ENCODE results near the gene FLT1. TPM values are rescaled to one million over a fixed set of nuclear protein-coding genes. Genes with fewer than 3 reads are reported as not detected.

The FLT1 gene
- total RNA-seq, 1 experiment from 2014 or later: not detected

DNA sequence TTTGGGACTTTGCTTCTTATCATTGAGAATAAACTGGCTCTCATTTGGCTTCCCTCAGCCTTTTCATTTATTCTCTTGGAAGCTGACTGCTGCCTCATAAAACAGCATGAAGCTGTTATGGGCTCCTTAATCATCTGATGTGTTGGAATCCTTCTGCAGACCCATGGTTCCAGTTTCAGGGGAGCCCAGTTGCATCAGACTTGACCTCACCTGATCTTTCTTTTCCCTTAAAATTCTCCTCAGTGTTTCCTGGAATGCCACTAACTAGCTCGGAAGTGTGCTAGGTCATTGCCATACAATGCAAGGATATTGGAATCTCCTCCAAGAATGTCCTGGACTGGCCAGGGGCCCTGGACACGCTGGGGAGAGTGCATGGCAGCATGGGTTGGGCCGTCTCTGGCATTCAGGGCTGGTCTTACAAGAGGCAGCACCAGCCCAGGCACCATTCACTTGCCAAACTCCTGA, 158.7 kb downstream of the FLT1 start:
- DNase-seq: no peak
- no peaks in the 10 kb centered on the region for H3K4me1 Mint-ChIP-seq (ENCODE audit: low read depth, unreplicated experiment)
- TF ChIP-seq, protein P1, sequence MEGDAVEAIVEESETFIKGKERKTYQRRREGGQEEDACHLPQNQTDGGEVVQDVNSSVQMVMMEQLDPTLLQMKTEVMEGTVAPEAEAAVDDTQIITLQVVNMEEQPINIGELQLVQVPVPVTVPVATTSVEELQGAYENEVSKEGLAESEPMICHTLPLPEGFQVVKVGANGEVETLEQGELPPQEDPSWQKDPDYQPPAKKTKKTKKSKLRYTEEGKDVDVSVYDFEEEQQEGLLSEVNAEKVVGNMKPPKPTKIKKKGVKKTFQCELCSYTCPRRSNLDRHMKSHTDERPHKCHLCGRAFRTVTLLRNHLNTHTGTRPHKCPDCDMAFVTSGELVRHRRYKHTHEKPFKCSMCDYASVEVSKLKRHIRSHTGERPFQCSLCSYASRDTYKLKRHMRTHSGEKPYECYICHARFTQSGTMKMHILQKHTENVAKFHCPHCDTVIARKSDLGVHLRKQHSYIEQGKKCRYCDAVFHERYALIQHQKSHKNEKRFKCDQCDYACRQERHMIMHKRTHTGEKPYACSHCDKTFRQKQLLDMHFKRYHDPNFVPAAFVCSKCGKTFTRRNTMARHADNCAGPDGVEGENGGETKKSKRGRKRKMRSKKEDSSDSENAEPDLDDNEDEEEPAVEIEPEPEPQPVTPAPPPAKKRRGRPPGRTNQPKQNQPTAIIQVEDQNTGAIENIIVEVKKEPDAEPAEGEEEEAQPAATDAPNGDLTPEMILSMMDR (IDR thresholded peaks at IDR 0.05; ENCODE audit: unreplicated experiment): no peak
- peaks cover 31% of the 10 kb centered on the region for H3K27me3 Mint-ChIP-seq (ENCODE audit: unreplicated experiment)
- no peak overlapping the region for H3K27ac Mint-ChIP-seq (ENCODE audit: unreplicated experiment)
- no peaks in the 10 kb centered on the region for H3K9me3 Mint-ChIP-seq (ENCODE audit: low read depth, unreplicated experiment)
- CTCF ChIA-PET: no interaction called here
- BruUV-seq (replicated peaks): no TSS peak
- no peak overlapping the region for H3K4me3 Mint-ChIP-seq (ENCODE audit: low read depth, unreplicated experiment)
- intact Hi-C loops (cut with micrococcal nuclease; ENCODE audit: unreplicated experiment): no loop called here
- H3K36me3 Mint-ChIP-seq (ENCODE audit: insufficient read depth, unreplicated experiment): peaks cover 5% of the 10 kb centered on the region

DNA sequence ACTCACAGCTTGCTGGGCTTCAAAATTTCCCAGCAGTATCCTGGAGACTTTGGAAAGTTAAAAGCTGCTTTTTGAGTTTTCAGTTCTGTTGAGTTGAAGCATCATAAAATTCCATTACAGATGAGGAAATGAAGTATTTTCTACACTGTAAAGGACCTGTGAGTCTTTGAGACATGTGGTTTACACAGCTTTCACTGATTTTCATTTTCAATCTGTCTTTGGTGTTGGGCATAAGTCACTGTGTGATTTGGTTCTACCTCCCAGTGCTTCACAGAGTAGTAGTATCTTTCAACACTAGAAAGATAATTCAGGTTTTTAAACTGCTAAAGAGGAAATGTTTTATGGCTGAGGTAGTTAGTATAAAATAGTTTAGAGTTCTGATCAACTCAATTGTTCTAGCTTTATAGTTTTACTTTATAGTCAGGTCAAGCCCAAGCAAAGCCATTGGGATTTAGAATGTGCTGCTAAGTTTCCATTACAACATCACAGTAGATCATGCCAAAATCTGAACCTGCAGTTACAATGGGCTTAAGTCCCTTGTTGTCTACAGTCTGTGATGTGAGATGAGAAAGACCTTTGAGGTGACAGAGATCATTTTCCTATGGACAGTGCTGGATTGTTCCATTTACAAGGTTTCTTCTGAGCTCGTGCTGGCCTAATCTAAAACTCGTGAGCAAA, 161.6 kb downstream of the FLT1 start:
- DNase-seq: no peak
- no peaks in the 10 kb centered on the region for H3K4me1 Mint-ChIP-seq (ENCODE audit: low read depth, unreplicated experiment)
- TF ChIP-seq, protein P1 (IDR thresholded peaks at IDR 0.05; ENCODE audit: unreplicated experiment): no peak
- H3K27me3 Mint-ChIP-seq (ENCODE audit: unreplicated experiment): peaks cover 21% of the 10 kb centered on the region
- intact Hi-C loops (cut with micrococcal nuclease; ENCODE audit: unreplicated experiment): no loop called here
- H3K9me3 Mint-ChIP-seq (ENCODE audit: low read depth, unreplicated experiment): no peaks in the 10 kb centered on the region
- H3K36me3 Mint-ChIP-seq (ENCODE audit: insufficient read depth, unreplicated experiment): no peaks in the 10 kb centered on the region
- no TSS peak for BruUV-seq (replicated peaks)
- CTCF ChIA-PET: no interaction called here
- no peak overlapping the region for H3K4me3 Mint-ChIP-seq (ENCODE audit: low read depth, unreplicated experiment)
- H3K27ac Mint-ChIP-seq (ENCODE audit: unreplicated experiment): no peak overlapping the region

DNA sequence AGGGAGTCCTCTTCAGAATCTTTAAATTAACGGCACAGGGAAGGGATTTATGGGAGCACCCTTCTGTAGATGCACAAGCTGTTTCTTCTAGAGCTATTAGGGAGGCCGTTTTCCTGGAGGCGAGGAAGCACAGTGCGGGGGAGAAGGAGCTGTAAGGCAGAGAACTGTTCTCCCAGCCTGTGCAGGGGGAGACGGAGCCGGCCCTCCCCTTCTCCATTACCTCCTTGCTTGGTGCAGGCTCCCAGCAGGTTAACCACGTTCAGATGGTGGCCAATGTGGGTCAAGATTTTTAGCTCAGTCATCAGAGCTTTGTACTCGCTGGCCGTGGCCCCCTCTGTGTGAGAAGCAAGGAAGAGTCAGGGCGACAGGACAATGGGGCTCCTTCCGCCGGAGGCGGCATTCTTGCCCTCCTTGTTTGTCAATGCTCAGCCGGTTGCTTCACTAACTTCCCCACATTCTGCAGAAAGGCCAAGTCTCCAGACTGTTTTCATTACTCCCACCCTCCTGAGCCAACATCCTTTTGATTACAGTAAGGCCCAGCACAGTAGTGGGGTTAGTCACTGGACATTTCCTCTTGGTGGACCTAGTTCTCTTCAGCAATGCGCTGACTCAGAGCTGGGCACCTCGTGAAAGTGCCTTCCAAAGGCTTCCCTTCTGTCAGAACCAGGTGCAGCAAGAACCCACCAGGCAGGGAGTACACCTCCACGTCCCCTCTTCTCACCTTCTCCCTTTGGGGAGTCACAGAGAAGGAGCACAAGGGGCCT, 165.4 kb downstream of the FLT1 start:
- DNase-seq: no peak
- CTCF ChIA-PET: no interaction called here
- Mint-ChIP-seq H3K9me3 (ENCODE audit: low read depth, unreplicated experiment) (no peaks in the 10 kb centered on the region), H3K27me3 (ENCODE audit: unreplicated experiment) (peaks cover 5% of the 10 kb centered on the region), H3K27ac (ENCODE audit: unreplicated experiment) (no peak overlapping the region), H3K4me1 (ENCODE audit: low read depth, unreplicated experiment) (no peaks in the 10 kb centered on the region), H3K36me3 (ENCODE audit: insufficient read depth, unreplicated experiment) (no peaks in the 10 kb centered on the region), H3K4me3 (ENCODE audit: low read depth, unreplicated experiment) (no peak overlapping the region)
- no TSS peak for BruUV-seq (replicated peaks)
- TF ChIP-seq, protein P1 (IDR thresholded peaks at IDR 0.05; ENCODE audit: unreplicated experiment): no peak
- intact Hi-C loops (cut with micrococcal nuclease; ENCODE audit: unreplicated experiment): no loop called here

DNA sequence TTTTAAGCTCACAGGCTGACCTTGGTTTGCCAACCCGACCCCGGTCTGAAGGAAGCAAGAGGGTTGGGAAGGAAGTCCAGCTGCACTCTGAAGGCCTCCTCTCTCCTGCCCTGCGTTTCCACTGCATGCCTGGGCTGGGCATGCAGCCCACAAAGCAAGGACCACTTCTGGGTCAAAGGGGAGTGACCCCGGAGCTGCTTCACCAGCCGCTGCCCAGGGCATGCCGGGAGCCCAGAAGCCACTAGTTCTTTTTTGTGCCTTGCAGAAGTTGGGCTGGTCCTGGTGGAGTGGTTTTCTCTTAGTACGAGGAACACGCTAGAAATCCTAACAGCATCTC, 166.7 kb downstream of the FLT1 start:
- no peak for DNase-seq
- no peak overlapping the region for H3K4me3 Mint-ChIP-seq (ENCODE audit: low read depth, unreplicated experiment)
- H3K27ac Mint-ChIP-seq (ENCODE audit: unreplicated experiment): no peak overlapping the region
- CTCF ChIA-PET: no interaction called here
- no peaks in the 10 kb centered on the region for H3K27me3 Mint-ChIP-seq (ENCODE audit: unreplicated experiment)
- no peaks in the 10 kb centered on the region for H3K4me1 Mint-ChIP-seq (ENCODE audit: low read depth, unreplicated experiment)
- intact Hi-C loops (cut with micrococcal nuclease; ENCODE audit: unreplicated experiment): no loop called here
- H3K36me3 Mint-ChIP-seq (ENCODE audit: insufficient read depth, unreplicated experiment): no peaks in the 10 kb centered on the region
- BruUV-seq (replicated peaks): no TSS peak
- TF ChIP-seq, protein P1 (IDR thresholded peaks at IDR 0.05; ENCODE audit: unreplicated experiment): no peak
- H3K9me3 Mint-ChIP-seq (ENCODE audit: low read depth, unreplicated experiment): no peaks in the 10 kb centered on the region

All from Calu3 (cell line).